Activated CD8-positive, alpha-beta T cell treated with anti-CD3 and anti-CD28 coated beads, Interleukin-2, amount 10 ng/mL, durations not matched to agents 7 days and 5 days (primary cell): ENCODE measurements around the gene RPSA. TPM values are rescaled to one million over a fixed set of nuclear protein-coding genes. Genes with fewer than 3 reads are reported as not detected.

Experiments used
- ATAC-seq: fragments of 150-1000 bp; cut with Tn5 transposase; one replicate; pipeline ENCODE4 v1.10.0; 2021; ENCODE audit warnings: moderate library complexity
- CTCF ChIA-PET: fragments of 350-600 bp; sonication (Branson Sonifier 250); formaldehyde crosslinking; loops from one replicate; lab custom pipeline; 2021; ENCODE audit warnings: antibody characterized with exemption; lab: Charles Lee
- POLR2A ChIA-PET: fragments of 350-600 bp; sonication (Branson Sonifier 250); formaldehyde crosslinking; loops from one replicate; lab custom pipeline; 2021; ENCODE audit warnings: antibody characterized with exemption; lab: Charles Lee
- DNase-seq: peaks from one replicate; pipeline ENCODE4 v3.0.0-alpha.2; 2020
- H3K27ac Mint-ChIP-seq: one replicate; pipeline ENCODE4 v1.8.0; 2021; ENCODE audit warnings: mild to moderate bottlenecking, mixed read lengths
- H3K27me3 Mint-ChIP-seq: one replicate; pipeline ENCODE4 v1.8.0; 2021; ENCODE audit warnings: low read depth, mixed read lengths
- H3K36me3 Mint-ChIP-seq: one replicate; pipeline ENCODE4 v1.8.0; 2021; ENCODE audit warnings: low read depth, mixed read lengths
- H3K4me1 Mint-ChIP-seq: one replicate; pipeline ENCODE4 v1.8.0; 2021; ENCODE audit warnings: low read depth, mixed read lengths
- H3K4me3 Mint-ChIP-seq: one replicate; pipeline ENCODE4 v1.8.0; 2021; ENCODE audit warnings: mild to moderate bottlenecking, mixed read lengths
- H3K9me3 Mint-ChIP-seq: one replicate; pipeline ENCODE4 v1.8.0; 2022; ENCODE audit warnings: mixed read lengths; ENCODE audit not compliant: insufficient read depth
- total RNA-seq, 2 experiments: library from RNA; stranded (reverse); gene quantifications; one replicate each; pipeline ENCODE4 v1.2.3, GENCODE V29; 2021

Gene RPSA
- total RNA-seq, 2 experiments from 2014 or later = 1,654 to 1,730 TPM

DNA sequence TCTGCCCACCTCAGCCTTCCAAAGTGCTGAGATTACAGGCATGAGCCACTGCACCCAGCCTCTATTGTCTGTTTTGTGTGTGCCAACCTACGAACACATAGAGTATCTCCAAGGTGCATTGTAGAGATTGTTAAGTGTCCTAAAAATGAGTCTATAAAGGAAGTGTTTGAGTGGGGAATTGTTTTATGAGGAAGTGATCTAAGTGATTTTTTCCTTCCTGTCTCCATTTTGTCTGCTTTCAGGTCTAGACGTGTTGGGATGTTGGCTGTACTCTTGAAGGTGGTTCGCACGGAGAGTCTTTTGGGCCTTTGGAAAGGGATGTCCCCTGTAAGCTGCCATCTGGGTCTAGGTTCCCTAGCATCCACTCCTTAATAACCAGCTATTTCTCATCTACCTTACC lies 16.3 kb upstream of the RPSA start:
- Mint-ChIP-seq H3K27ac (peak overlapping the region; percentile 67), H3K4me1 (peaks cover 77% of the 10 kb centered on the region), H3K4me3 (no peak overlapping the region), H3K36me3 (peaks cover 76% of the 10 kb centered on the region), H3K27me3 (no peaks in the 10 kb centered on the region), H3K9me3 (no peaks in the 10 kb centered on the region)
- CTCF ChIA-PET = interaction anchor here (1.2 to 3.6 kb wide), 5 partner anchors 12 to 200 kb away, joined by 4 to 17 read pairs (median 11); partner anchors contain the start of gene RPSA
- DNase-seq (no peak), ATAC-seq (no peak)
- POLR2A ChIA-PET = interaction anchor here (1.4 to 5.4 kb wide), 2 partner anchors 18 to 22 kb away, joined by 5 to 52 read pairs; partner anchors contain the start of gene RPSA

DNA sequence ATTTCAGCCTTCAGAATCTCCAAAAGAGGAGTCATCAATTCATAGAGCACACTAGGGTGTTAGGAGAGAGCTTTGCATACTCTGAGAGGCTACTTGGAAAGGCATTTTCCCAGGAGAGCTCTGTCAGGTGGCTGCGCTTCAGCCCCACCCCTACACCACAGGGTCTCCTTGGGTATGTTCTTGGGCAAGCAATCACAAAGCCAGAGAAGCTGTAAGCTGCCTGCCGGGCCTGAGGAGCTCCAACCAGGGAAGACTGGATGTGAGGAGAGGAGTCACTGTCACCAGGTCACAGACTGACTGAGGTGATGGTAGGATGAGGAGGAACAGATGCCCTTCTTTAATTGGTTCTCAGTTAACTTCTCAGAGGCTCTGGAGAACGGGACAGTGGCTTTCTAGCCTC lies 9.8 kb upstream of the RPSA start:
- H3K27ac Mint-ChIP-seq = no peak overlapping the region

DNA sequence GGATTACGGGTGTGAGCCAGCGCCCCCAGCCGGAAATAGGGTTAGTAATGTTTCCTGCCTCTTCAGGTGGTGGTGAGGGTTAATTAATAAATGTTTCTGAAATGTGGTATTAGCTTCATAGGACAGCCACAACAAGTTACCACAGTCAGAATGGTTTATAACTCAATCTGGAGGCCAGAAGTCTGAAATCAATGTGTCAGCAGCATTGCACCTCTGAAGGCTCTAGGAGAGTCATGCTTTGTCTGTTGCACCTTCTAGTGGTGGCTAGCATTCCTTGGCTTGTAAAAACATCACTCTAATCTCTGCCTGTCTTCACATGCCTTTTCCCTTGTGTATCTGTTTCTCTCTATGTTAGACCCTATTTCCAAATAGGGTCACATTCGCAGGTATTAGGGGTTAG lies 7.8 kb upstream of the RPSA start:
- H3K27ac Mint-ChIP-seq = no peak overlapping the region
- peaks cover 69% of the 10 kb centered on the region for H3K36me3 Mint-ChIP-seq
- no peaks in the 10 kb centered on the region for H3K9me3 Mint-ChIP-seq
- DNase-seq (no peak), ATAC-seq (no peak)
- H3K27me3 Mint-ChIP-seq = no peaks in the 10 kb centered on the region
- H3K4me3 Mint-ChIP-seq = no peak overlapping the region
- ChIA-PET POLR2A (interaction anchor here (0.6 kb wide), 1 partner anchor 902 kb away, joined by 3 read pairs; no protein-coding TSS in a partner anchor), CTCF (interaction anchor here (0.7 to 1.1 kb wide), 3 partner anchors 10 to 110 kb away, joined by 3 to 7 read pairs (median 3); no protein-coding TSS in a partner anchor)
- H3K4me1 Mint-ChIP-seq = peaks cover 25% of the 10 kb centered on the region

More for the DNA sequence above, 9.8 kb upstream of the RPSA start:
- DNase-seq (no peak), ATAC-seq (no peak)
- POLR2A ChIA-PET = interaction anchor here (0.7 to 1.2 kb wide), 2 partner anchors 8 to 10 kb away, joined by 3 to 4 read pairs; no protein-coding TSS in a partner anchor
- H3K4me1 Mint-ChIP-seq = peaks cover 32% of the 10 kb centered on the region
- no peaks in the 10 kb centered on the region for H3K27me3 Mint-ChIP-seq
- CTCF ChIA-PET = interaction anchor here (1.1 to 1.7 kb wide), 3 partner anchors 10 to 105 kb away, joined by 3 to 7 read pairs (median 4); partner anchors contain the start of gene RPSA
- H3K36me3 Mint-ChIP-seq = peaks cover 81% of the 10 kb centered on the region
- no peaks in the 10 kb centered on the region for H3K9me3 Mint-ChIP-seq
- H3K4me3 Mint-ChIP-seq = no peak overlapping the region

- ATAC-seq = no peak
- H3K36me3 Mint-ChIP-seq = peaks cover 49% of the 10 kb centered on the region
- H3K4me1 Mint-ChIP-seq = peaks cover 32% of the 10 kb centered on the region
- no peak overlapping the region for H3K4me3 Mint-ChIP-seq
- H3K9me3 Mint-ChIP-seq = no peaks in the 10 kb centered on the region
- POLR2A ChIA-PET = no interaction called here
- CTCF ChIA-PET = interaction anchor here (1.2 to 1.5 kb wide), 4 partner anchors 13 to 114 kb away, joined by 3 to 5 read pairs (median 4); no protein-coding TSS in a partner anchor
- peak overlapping the region; percentile 49 for H3K27ac Mint-ChIP-seq
- DNase-seq = no peak
- H3K27me3 Mint-ChIP-seq = no peaks in the 10 kb centered on the region
Observed at GRCh38 chr3:39401983-39402382, 4.5 kb upstream of the RPSA start.

- no peak for ATAC-seq
Observed at GRCh38 chr3:39404943-39405686, 1.4 kb upstream of the RPSA start.

DNA sequence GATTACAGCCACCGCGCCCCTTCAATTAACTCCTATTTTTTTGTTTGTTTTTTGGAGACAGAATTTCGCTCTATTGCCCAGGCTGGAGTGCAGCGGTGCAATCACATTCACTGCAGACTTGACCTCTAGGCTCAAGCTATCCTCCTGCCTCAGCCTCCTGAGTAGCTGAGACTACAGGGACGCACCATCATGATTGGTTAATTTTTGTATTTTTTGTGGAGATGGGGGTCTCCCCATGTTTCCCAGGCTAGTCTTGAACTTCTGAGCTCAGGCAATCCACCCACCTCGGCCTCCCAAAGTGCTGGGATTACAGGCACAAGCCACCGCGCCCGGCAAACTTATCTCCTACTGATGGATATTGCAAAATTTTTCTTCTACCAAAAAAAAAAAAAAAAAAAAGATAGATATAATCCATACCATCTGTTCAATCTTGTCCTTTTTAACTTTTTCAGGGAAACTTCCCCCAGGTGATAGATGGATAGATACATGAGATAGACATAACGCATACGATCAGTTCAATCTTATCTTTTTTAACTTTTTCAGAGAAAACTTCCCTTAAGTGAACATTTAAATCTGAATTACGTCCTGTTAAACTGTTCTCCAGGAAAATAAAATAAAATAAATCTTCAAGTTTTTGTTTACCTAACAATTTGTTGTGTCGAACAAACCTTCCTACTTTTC lies 693 bp upstream of the RPSA start:
- H3K36me3 Mint-ChIP-seq = peaks cover 52% of the 10 kb centered on the region
- no peaks in the 10 kb centered on the region for H3K27me3 Mint-ChIP-seq
- DNase-seq (no peak), ATAC-seq (no peak)
- H3K4me3 Mint-ChIP-seq = peak overlapping the region; percentile 85
- CTCF ChIA-PET = interaction anchor here (0.6 to 6.3 kb wide), 13 partner anchors 8 to 117 kb away, joined by 3 to 25 read pairs (median 7); no protein-coding TSS in a partner anchor
- POLR2A ChIA-PET = interaction anchor here (0.7 to 5.3 kb wide), 8 partner anchors 9 to 125 kb away, joined by 3 to 52 read pairs (median 8); no protein-coding TSS in a partner anchor
- peaks cover 51% of the 10 kb centered on the region for H3K4me1 Mint-ChIP-seq
- no peaks in the 10 kb centered on the region for H3K9me3 Mint-ChIP-seq
- peak overlapping the region; percentile 96 for H3K27ac Mint-ChIP-seq

More at GRCh38 chr3:39404943-39405686, 1.4 kb upstream of the RPSA start:
- CTCF ChIA-PET = interaction anchor here (0.7 to 6.3 kb wide), 7 partner anchors 12 to 116 kb away, joined by 3 to 25 read pairs (median 15); no protein-coding TSS in a partner anchor
- DNase-seq = no peak
- no peaks in the 10 kb centered on the region for H3K27me3 Mint-ChIP-seq
- H3K27ac Mint-ChIP-seq = peak overlapping the region; percentile 96
- no peaks in the 10 kb centered on the region for H3K9me3 Mint-ChIP-seq
- H3K36me3 Mint-ChIP-seq = peaks cover 51% of the 10 kb centered on the region
- peaks cover 46% of the 10 kb centered on the region for H3K4me1 Mint-ChIP-seq
- H3K4me3 Mint-ChIP-seq = no peak overlapping the region
- POLR2A ChIA-PET = interaction anchor here (0.6 to 2.1 kb wide), 3 partner anchors 7 to 112 kb away, joined by 3 to 5 read pairs (median 4); no protein-coding TSS in a partner anchor

DNA sequence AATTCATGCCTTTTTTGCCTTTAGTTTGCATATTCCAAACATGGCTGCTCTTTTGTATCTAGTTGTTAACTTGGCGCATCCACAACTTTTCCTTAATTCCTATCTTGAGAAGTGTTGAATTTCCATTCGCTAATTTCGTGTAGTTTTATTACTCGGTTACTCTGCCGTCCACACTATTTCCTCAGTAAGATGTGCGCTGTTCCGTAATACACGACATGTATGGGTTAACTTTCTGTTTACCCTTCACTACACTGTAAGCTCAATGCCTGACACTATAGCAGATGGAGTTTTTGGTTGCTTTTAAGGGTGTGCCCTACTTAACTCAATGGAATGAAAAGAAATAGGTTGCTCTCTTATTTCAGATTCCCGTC lies 724 bp downstream of the RPSA start:
- peak overlapping the region; percentile 85 for H3K4me3 Mint-ChIP-seq
- ChIA-PET CTCF (interaction anchor here (0.7 to 6.3 kb wide), 18 partner anchors 8 to 229 kb away, joined by 3 to 25 read pairs (median 4); no protein-coding TSS in a partner anchor), POLR2A (interaction anchor here (0.6 to 5.3 kb wide), 18 partner anchors 8 to 797 kb away, joined by 3 to 52 read pairs (median 4); no protein-coding TSS in a partner anchor)
- H3K27ac Mint-ChIP-seq = peak overlapping the region; percentile 96
- peaks cover 58% of the 10 kb centered on the region for H3K36me3 Mint-ChIP-seq
- no peaks in the 10 kb centered on the region for H3K9me3 Mint-ChIP-seq
- no peak for ATAC-seq
- no peaks in the 10 kb centered on the region for H3K27me3 Mint-ChIP-seq
- no peak for DNase-seq
- peaks cover 49% of the 10 kb centered on the region for H3K4me1 Mint-ChIP-seq

- POLR2A ChIA-PET = interaction anchor here (0.5 to 5.3 kb wide), 10 partner anchors 9 to 797 kb away, joined by 3 to 52 read pairs (median 4); no protein-coding TSS in a partner anchor
- Mint-ChIP-seq H3K9me3 (no peaks in the 10 kb centered on the region), H3K36me3 (peaks cover 65% of the 10 kb centered on the region), H3K27me3 (no peaks in the 10 kb centered on the region), H3K27ac (peak overlapping the region; percentile 96), H3K4me1 (peaks cover 55% of the 10 kb centered on the region), H3K4me3 (peak overlapping the region; percentile 85)
- ATAC-seq (no peak), DNase-seq (no peak)
- CTCF ChIA-PET = interaction anchor here (1.2 to 6.3 kb wide), 16 partner anchors 20 to 343 kb away, joined by 3 to 25 read pairs (median 4); no protein-coding TSS in a partner anchor
Observed at GRCh38 chr3:39407773-39408492, 1.4 kb downstream of the RPSA start.

DNA sequence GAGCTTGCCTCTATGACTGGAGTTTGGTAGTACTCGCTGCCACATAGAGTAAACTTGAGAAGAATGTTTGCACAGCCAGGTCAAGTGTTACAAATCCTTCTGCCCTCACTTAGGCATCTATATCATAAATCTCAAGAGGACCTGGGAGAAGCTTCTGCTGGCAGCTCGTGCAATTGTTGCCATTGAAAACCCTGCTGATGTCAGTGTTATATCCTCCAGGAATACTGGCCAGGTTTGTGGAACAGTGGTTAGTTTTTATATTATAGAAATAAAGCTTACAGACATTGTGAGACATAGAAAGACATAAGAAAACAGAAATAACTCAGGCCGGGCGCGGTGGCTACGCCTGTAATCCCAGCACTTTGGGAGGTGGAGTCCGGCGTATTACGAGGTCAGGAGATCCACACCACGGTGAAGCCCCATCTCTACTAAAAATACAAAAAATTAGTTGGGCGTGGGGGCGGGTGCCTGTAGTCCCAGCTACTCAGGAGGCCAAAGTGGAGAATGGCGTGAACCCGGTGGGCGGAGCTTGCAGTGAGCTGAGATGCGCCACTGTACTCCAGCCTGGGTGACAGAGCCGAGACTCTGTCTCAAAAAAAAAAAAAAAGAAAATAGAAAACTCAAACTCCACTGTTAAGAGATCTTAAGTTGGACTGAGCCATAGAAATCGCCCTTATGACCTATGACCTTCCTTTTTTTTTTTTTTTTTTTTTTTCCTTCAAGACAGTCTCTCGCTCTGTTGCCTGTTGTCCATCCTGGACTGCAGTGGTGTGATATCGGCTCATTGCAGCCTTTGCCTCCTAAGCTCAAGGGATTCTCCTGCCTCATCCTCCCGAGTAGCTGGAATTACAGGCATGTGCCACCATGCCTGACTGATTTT lies 2.2 kb downstream of the RPSA start:
- POLR2A ChIA-PET = interaction anchor here (2.3 to 5.3 kb wide), 3 partner anchors 8 to 24 kb away, joined by 12 to 52 read pairs (median 19); no protein-coding TSS in a partner anchor
- CTCF ChIA-PET = interaction anchor here (0.8 to 6.3 kb wide), 10 partner anchors 8 to 344 kb away, joined by 3 to 25 read pairs (median 4); no protein-coding TSS in a partner anchor
- no peak for ATAC-seq
- Mint-ChIP-seq H3K36me3 (peaks cover 72% of the 10 kb centered on the region), H3K9me3 (no peaks in the 10 kb centered on the region), H3K4me1 (peaks cover 57% of the 10 kb centered on the region), H3K27ac (peak overlapping the region; percentile 57), H3K27me3 (no peaks in the 10 kb centered on the region), H3K4me3 (peak overlapping the region; percentile 85)
- DNase-seq = no peak
